AG04450 (cell line): ENCODE measurements around the gene XRCC3. TPM values are rescaled to one million over a fixed set of nuclear protein-coding genes. Genes with fewer than 3 reads are reported as not detected.

Experiments used
- CTCF ChIA-PET: fragments of 300-600, 350-600 bp; formaldehyde crosslinking; extraction: SDS; loops from one replicate; lab custom pipeline; 2022; ENCODE audit warnings: antibody characterized with exemption, inconsistent platforms; lab: Charles Lee
- POLR2A ChIA-PET: fragments of 350-600 bp; formaldehyde crosslinking; extraction: SDS; loops from one replicate; lab custom pipeline; 2021; ENCODE audit warnings: antibody characterized with exemption, inconsistent platforms; lab: Yijun Ruan, JAX
- DNase-seq: peaks from one replicate; pipeline ENCODE4 v3.0.0-alpha.2; 2011; ENCODE audit warnings: low read depth, low spot score
- H3K27ac ChIP-seq: one replicate; pipeline ENCODE4 v1.5.1; 2012; ENCODE audit warnings: low read depth, low read length, control low read depth
- H3K27me3 ChIP-seq: one replicate; pipeline ENCODE4 v1.6.0; 2012; ENCODE audit warnings: low read length; ENCODE audit not compliant: control insufficient read depth, insufficient read depth
- H3K4me3 ChIP-seq: 2 replicates; pipeline ENCODE4 v1.5.1; 2011; ENCODE audit warnings: mild to moderate bottlenecking, low read depth, low read length, control low read depth
- H3K9me3 ChIP-seq: 2 replicates; pipeline ENCODE4 v1.5.1; 2012; ENCODE audit warnings: low read length; ENCODE audit not compliant: control insufficient read depth, insufficient read depth
- polyA plus RNA-seq: library from polyadenylated mRNA; depleted of rRNA; stranded (reverse); fragments of >200 nt; gene quantifications from 2 replicates; pipeline ENCODE4 v1.2.3, GENCODE V29; 2011
- TF ChIP-seq, protein P1 (sequence below): IDR thresholded peaks from 2 replicates; pipeline ENCODE4 v1.5.1; 2011; ENCODE audit warnings: low read depth, low read length, control low read depth, inconsistent platforms

Gene XRCC3
- polyA plus RNA-seq, 1 experiment, result 4.8 TPM

DNA sequence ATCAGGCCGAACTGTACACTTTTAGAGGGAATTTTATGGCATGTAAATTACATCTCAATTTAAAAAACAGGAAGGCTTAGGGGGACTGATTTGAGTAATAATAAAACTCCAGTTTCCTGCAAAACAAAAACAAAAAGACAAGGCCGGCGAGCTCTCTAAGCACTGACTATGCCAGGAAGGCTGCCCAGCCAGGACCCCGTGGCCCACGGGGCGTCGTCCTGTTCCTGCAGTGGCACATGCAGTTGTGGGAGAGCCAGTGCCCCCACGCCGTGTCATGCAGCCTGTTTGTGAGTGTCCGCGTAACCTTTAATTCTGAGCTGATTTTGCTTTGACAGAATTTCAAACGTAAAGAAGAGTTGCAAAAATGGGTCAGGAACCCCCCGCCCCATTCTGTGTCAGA lies 10.5 kb downstream of the XRCC3 start:
- ChIA-PET CTCF (interaction anchor here (0.6 kb wide), 2 partner anchors 100 to 1125 kb away, joined by 3 to 4 read pairs; no protein-coding TSS in a partner anchor), POLR2A (no interaction called here)

GRCh38 chr14:103703433-103704385 lies 11.5 kb downstream of the XRCC3 start:
- POLR2A ChIA-PET, result no interaction called here
- H3K9me3 ChIP-seq, result no peaks in the 10 kb centered on the region
- no peak overlapping the region for H3K4me3 ChIP-seq
- no peak for DNase-seq
- no peaks in the 10 kb centered on the region for H3K27me3 ChIP-seq
- CTCF ChIA-PET, result no interaction called here
- peak overlapping the region; percentile 39 for H3K27ac ChIP-seq
- TF ChIP-seq, protein P1, sequence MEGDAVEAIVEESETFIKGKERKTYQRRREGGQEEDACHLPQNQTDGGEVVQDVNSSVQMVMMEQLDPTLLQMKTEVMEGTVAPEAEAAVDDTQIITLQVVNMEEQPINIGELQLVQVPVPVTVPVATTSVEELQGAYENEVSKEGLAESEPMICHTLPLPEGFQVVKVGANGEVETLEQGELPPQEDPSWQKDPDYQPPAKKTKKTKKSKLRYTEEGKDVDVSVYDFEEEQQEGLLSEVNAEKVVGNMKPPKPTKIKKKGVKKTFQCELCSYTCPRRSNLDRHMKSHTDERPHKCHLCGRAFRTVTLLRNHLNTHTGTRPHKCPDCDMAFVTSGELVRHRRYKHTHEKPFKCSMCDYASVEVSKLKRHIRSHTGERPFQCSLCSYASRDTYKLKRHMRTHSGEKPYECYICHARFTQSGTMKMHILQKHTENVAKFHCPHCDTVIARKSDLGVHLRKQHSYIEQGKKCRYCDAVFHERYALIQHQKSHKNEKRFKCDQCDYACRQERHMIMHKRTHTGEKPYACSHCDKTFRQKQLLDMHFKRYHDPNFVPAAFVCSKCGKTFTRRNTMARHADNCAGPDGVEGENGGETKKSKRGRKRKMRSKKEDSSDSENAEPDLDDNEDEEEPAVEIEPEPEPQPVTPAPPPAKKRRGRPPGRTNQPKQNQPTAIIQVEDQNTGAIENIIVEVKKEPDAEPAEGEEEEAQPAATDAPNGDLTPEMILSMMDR, result no peak

More for the DNA sequence above, 10.5 kb downstream of the XRCC3 start:
- Histone ChIP-seq H3K9me3 (no peaks in the 10 kb centered on the region), H3K27ac (no peak overlapping the region), H3K4me3 (no peak overlapping the region), H3K27me3 (no peaks in the 10 kb centered on the region)
- TF ChIP-seq, protein P1, result no peak
- no peak for DNase-seq

- Histone ChIP-seq H3K27me3 (no peaks in the 10 kb centered on the region), H3K9me3 (no peaks in the 10 kb centered on the region), H3K27ac (peak overlapping the region; percentile 11), H3K4me3 (no peak overlapping the region)
- no peak for DNase-seq
- ChIA-PET CTCF (no interaction called here), POLR2A (interaction anchor here (0.5 kb wide), 1 partner anchor 124 kb away, joined by 3 read pairs; no protein-coding TSS in a partner anchor)
- TF ChIP-seq, protein P1, result no peak
Measured at GRCh38 chr14:103702497-103703432, 12.5 kb downstream of the XRCC3 start.

- Histone ChIP-seq H3K27me3 (no peaks in the 10 kb centered on the region), H3K9me3 (no peaks in the 10 kb centered on the region), H3K4me3 (no peak overlapping the region), H3K27ac (no peak overlapping the region)
- TF ChIP-seq, protein P1, result no peak
- DNase-seq, result no peak
- ChIA-PET CTCF (no interaction called here), POLR2A (interaction anchor here (0.5 kb wide), 1 partner anchor 124 kb away, joined by 3 read pairs; no protein-coding TSS in a partner anchor)
Measured at GRCh38 chr14:103702095-103702494, 13.2 kb downstream of the XRCC3 start.
